OCI-LY7 (cell line): Measurements from ENCODE around the gene CDH23. TPM values are rescaled to one million over a fixed set of nuclear protein-coding genes. Genes with fewer than 3 reads are reported as not detected.

Experiments
- BruUV-seq: library from RNA; stranded (reverse); fragments of 400-500 nt; replicated peaks from 2 replicates; lab custom pipeline; 2021; lab: Mats Ljungman, UMichigan
- CTCF ChIA-PET: fragments of 300-600 bp; sonication (Branson Sonifier 250); formaldehyde crosslinking; loops from one replicate; lab custom pipeline; 2022; ENCODE audit warnings: antibody characterized with exemption; ENCODE audit not compliant: unreplicated experiment; lab: Charles Lee
- POLR2A ChIA-PET: fragments of 300-600 bp; sonication (Branson Sonifier 250); formaldehyde crosslinking; loops from one replicate; lab custom pipeline; 2022; ENCODE audit warnings: antibody characterized with exemption; lab: Charles Lee
- DNase-seq: peaks from one replicate; pipeline ENCODE4 v3.0.0-alpha.2; 2015; ENCODE audit warnings: low spot score
- H2AFZ ChIP-seq: fragments of 200-600 bp; sonication (generic), shearing (Covaris generic); 2 replicates; pipeline ENCODE4 v1.6.1; 2014; ENCODE audit warnings: mild to moderate bottlenecking, antibody characterized with exemption, low read length, moderate library complexity
- H3K27ac ChIP-seq: fragments of 200-600 bp; sonication (generic); 2 replicates; pipeline ENCODE4 v1.5.1; 2014; ENCODE audit warnings: mixed run types, low read depth, mild to moderate bottlenecking, moderate library complexity, low read length, inconsistent platforms; ENCODE audit not compliant: poor library complexity, severe bottlenecking
- H3K36me3 ChIP-seq: fragments of 200-600 bp; sonication (generic); 2 replicates; pipeline ENCODE4 v1.6.1; 2014; ENCODE audit warnings: mild to moderate bottlenecking, antibody characterized with exemption, low read length, moderate library complexity, mixed read lengths; ENCODE audit not compliant: insufficient read depth
- H3K4me1 ChIP-seq: fragments of 200-600 bp; sonication (generic); 2 replicates; pipeline ENCODE4 v1.5.1; 2014; ENCODE audit warnings: mild to moderate bottlenecking, low read length; ENCODE audit not compliant: insufficient read depth, poor library complexity, severe bottlenecking
- H3K4me2 ChIP-seq: fragments of 200-600 bp; sonication (generic); 2 replicates; pipeline ENCODE4 v1.6.1; 2014; ENCODE audit warnings: mild to moderate bottlenecking, low read length
- H3K4me3 ChIP-seq: fragments of 200-600 bp; sonication (generic); 2 replicates; pipeline ENCODE4 v1.5.1; 2014; ENCODE audit warnings: mild to moderate bottlenecking, low read depth, low read length; ENCODE audit not compliant: poor library complexity, severe bottlenecking
- H3K79me2 ChIP-seq: fragments of 200-600 bp; sonication (generic); 2 replicates; pipeline ENCODE4 v1.6.1; 2016; ENCODE audit warnings: low read depth, mild to moderate bottlenecking, low read length, moderate library complexity, mixed read lengths; ENCODE audit not compliant: insufficient read depth
- H3K9me2 ChIP-seq: fragments of 200-600 bp; sonication (generic); 2 replicates; pipeline ENCODE4 v1.6.1; 2016; ENCODE audit warnings: mild to moderate bottlenecking, low read length, mixed read lengths; ENCODE audit not compliant: insufficient read depth
- H3K9me3 ChIP-seq: fragments of 200-600 bp; sonication (generic); 2 replicates; pipeline ENCODE4 v1.6.1; 2014; ENCODE audit warnings: mild to moderate bottlenecking, mixed run types, low read length, mixed read lengths
- H4K20me1 ChIP-seq: fragments of 200-600 bp; sonication (generic); 2 replicates; pipeline ENCODE4 v1.6.1; 2014; ENCODE audit warnings: mild to moderate bottlenecking, antibody characterized with exemption, low read length, moderate library complexity, mixed read lengths; ENCODE audit not compliant: insufficient read depth
- EZH2phosphoT487 ChIP-seq: fragments of 200-600 bp; sonication (generic); IDR thresholded peaks from 2 replicates; pipeline ENCODE4 v1.6.1; 2018; ENCODE audit warnings: low read depth, borderline replicate concordance, mild to moderate bottlenecking, mixed run types, antibody characterized with exemption, low read length, moderate library complexity, mixed read lengths
- intact Hi-C: fragments of 100-400 bp; cut with micrococcal nuclease; formaldehyde crosslinking; loops from one replicate; pipeline ENCODE4 v1.10.0; 2022; ENCODE audit not compliant: unreplicated experiment
- total RNA-seq, 2 experiments: library from RNA; depleted of rRNA in 1 of 2; stranded (reverse); fragments of >200 nt in 1 of 2; shearing (Covaris generic) in 1 of 2; gene quantifications; 2 replicates each; pipeline ENCODE4 v1.2.3, GENCODE V29; 2014 to 2022
- TF ChIP-seq, protein P1 (sequence below): fragments of 200-600 bp; sonication (generic); conservative IDR thresholded peaks from 2 replicates; pipeline ENCODE4 v1.5.1; 2014; ENCODE audit warnings: mild to moderate bottlenecking, antibody characterized with exemption, low read length, moderate library complexity, mixed read lengths

The CDH23 gene
- total RNA-seq, 2 experiments from 2014 or later = 0.92 to 9.9 TPM

DNA sequence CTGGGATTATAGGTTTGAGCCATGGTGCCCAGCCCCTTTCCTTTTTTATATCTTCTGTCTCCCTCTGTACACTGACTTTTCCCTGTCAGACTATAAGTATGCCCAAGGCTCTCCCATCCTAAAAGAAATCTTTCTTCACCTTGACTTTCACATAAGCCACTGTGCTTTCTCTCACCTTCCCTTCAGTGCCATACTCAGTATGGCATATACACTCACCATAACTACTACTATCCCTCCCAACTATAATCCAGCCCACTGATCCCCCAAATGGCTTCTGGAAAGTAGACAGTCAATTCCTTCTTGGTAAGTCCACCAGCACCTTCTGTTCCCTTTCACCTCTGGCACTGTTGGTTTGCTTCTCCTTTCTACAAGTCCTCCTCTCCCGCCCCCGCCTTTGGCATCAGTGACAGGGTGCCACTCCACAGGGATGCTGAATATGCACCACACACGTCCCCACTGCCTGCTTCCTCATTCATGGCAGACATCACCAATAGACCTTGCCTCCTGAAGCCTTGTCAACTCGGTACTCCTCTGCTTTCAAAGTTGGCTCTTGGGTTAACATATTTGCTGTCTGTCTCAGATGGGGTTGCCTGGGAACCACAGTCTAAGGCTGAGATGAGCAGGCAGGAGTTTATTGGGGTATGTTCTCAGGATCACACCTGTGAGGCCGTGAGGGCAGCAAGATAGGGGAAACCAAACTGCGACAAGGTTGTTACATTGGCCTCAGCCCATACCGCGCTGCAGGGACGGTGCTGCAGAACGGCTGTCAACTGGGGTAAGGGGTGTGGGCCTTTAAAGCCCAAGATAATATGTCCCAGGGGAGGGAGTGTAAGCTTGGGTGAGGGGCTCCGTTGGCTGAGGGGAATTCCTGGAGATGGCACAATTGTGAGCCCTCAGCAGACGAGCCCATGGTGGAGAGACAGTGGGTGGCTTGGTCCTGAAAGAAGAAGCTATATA is 461.5 kb downstream of the CDH23 start:
- H3K79me2 ChIP-seq = no peaks in the 10 kb centered on the region
- POLR2A ChIA-PET = interaction anchor here (0.8 to 4.0 kb wide), 5 partner anchors 7 to 21 kb away, joined by 3 to 42 read pairs (median 10); partner anchors contain the start of gene PSAP

DNA sequence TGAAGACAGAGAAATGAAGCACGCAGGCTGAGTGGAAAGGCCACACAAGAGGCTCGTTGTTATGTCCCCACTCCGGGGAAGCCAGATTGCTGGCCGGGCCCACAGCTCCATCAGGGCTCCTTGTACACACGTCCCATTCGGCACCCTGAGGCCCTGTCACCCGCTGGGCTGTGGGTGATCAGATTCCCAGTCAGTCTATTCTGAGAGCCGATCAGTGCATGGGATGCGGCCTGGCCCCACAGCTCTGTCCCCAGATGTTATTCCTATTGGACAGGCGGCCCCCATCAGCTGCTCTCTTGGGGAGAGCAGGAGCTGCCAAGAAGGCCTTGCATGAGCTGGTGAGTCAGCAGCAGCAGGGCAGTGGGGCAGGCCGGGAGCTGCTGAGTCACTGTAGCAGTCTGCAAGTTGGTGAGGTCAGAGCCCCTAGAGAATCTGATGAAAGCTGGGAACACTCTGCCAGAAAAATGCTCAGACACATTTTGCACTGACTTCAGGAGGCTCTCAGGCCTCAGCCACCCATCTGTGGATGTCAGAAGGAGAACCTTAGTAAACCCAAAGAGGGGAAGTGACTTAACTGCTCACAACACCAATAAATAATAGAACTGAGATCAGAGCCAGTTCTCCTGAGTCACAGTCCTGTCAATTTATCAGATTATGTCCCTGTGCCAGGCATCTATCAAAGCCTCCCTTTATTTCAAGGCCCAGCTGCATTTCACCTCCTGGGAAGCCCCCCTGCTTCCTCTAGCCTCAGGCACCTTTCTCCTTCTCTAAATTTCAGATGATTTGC is 463.7 kb downstream of the CDH23 start:
- peak overlapping the region; percentile 54 for H3K4me3 ChIP-seq
- TF ChIP-seq, protein P1, sequence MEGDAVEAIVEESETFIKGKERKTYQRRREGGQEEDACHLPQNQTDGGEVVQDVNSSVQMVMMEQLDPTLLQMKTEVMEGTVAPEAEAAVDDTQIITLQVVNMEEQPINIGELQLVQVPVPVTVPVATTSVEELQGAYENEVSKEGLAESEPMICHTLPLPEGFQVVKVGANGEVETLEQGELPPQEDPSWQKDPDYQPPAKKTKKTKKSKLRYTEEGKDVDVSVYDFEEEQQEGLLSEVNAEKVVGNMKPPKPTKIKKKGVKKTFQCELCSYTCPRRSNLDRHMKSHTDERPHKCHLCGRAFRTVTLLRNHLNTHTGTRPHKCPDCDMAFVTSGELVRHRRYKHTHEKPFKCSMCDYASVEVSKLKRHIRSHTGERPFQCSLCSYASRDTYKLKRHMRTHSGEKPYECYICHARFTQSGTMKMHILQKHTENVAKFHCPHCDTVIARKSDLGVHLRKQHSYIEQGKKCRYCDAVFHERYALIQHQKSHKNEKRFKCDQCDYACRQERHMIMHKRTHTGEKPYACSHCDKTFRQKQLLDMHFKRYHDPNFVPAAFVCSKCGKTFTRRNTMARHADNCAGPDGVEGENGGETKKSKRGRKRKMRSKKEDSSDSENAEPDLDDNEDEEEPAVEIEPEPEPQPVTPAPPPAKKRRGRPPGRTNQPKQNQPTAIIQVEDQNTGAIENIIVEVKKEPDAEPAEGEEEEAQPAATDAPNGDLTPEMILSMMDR = no peak
- no peak for TF ChIP-seq EZH2phosphoT487
- TSS peak; percentile 69 for BruUV-seq
- no peaks in the 10 kb centered on the region for H3K9me3 ChIP-seq
- peak overlapping the region; percentile 77 for H3K4me2 ChIP-seq
- no peaks in the 10 kb centered on the region for H3K9me2 ChIP-seq
- no peaks in the 10 kb centered on the region for H3K36me3 ChIP-seq
- ChIA-PET CTCF (interaction anchor here (1.0 to 1.8 kb wide), 4 partner anchors 8 to 108 kb away, joined by 3 to 10 read pairs (median 4); partner anchors contain the start of gene PSAP), POLR2A (interaction anchor here (0.7 to 4.0 kb wide), 12 partner anchors 9 to 132 kb away, joined by 3 to 42 read pairs (median 4); partner anchors contain the start of gene PSAP)
- peaks cover 57% of the 10 kb centered on the region for H3K4me1 ChIP-seq
- peak overlapping the region; percentile 75 for H2AFZ ChIP-seq
- no peaks in the 10 kb centered on the region for H4K20me1 ChIP-seq
- H3K27ac ChIP-seq = peak overlapping the region; percentile 83
- intact Hi-C loops = no loop called here
- DNase-seq = peak; percentile 65
- no peaks in the 10 kb centered on the region for H3K79me2 ChIP-seq

More for the DNA sequence above, 461.5 kb downstream of the CDH23 start:
- H3K36me3 ChIP-seq = no peaks in the 10 kb centered on the region
- H3K9me3 ChIP-seq = no peaks in the 10 kb centered on the region
- no TSS peak for BruUV-seq
- H3K9me2 ChIP-seq = no peaks in the 10 kb centered on the region
- H3K4me2 ChIP-seq = peak overlapping the region; percentile 21
- peak; percentile 36 for DNase-seq
- CTCF ChIA-PET = no interaction called here
- no peak for TF ChIP-seq EZH2phosphoT487
- TF ChIP-seq, protein P1 = no peak
- H3K4me3 ChIP-seq = no peak overlapping the region
- H2AFZ ChIP-seq = peak overlapping the region; percentile 65
- peaks cover 49% of the 10 kb centered on the region for H3K4me1 ChIP-seq
- H4K20me1 ChIP-seq = no peaks in the 10 kb centered on the region
- H3K27ac ChIP-seq = peak overlapping the region; percentile 17
- intact Hi-C loops = loop anchor here (2.0 to 10.0 kb wide), 2 partner anchors 31 to 457 kb away; no protein-coding TSS in a partner anchor
